SK-N-SH (cell line): ENCODE data around the gene CAMK1. TPM values are rescaled to one million over a fixed set of nuclear protein-coding genes. Genes with fewer than 3 reads are reported as not detected.
"Not testable (repeated sequence)": the region's sequence is repeated elsewhere in the genome, so short reads cannot be mapped to it uniquely, and the experiment has no call there.

Experiments
- CTCF ChIA-PET: fragments of 300-600, 350-600 bp; formaldehyde crosslinking; extraction: SDS; loops from one replicate; lab custom pipeline; 2021; lab: Yijun Ruan, JAX
- POLR2A ChIA-PET: fragments of 350-600 bp; sonication (Branson Sonifier 250); formaldehyde crosslinking; extraction: SDS; loops from one replicate; lab custom pipeline; 2020; ENCODE audit warnings: antibody characterized with exemption, inconsistent platforms; lab: Yijun Ruan, JAX
- DNase-seq: peaks from one replicate; pipeline ENCODE4 v3.0.0; 2012
- H2AFZ ChIP-seq: fragments of 200-600 bp; sonication (generic); 2 replicates; pipeline ENCODE4 v1.8.1; 2016; ENCODE audit warnings: antibody characterized with exemption, mild to moderate bottlenecking, low read depth
- H3F3A ChIP-seq: fragments of 200-600 bp; sonication (generic); replicated peaks from 2 replicates; pipeline ENCODE3; 2016; ENCODE audit warnings: antibody characterized with exemption, mild to moderate bottlenecking; ENCODE audit not compliant: insufficient read depth
- H3K27ac ChIP-seq, 2 experiments: fragments of 200-500 bp in 1 of 2; fragments of 200-600 bp in 1 of 2; sonication (Bioruptor generic) in 1 of 2; sonication (generic), shearing (Covaris generic) in 1 of 2; 2 replicates each; pipeline versions ENCODE4 v1.5.1 to v1.6.1; 2014 to 2016; ENCODE audit warnings: low read depth in 2 of 2, inconsistent platforms in 1 of 2, low read length in 1 of 2, mild to moderate bottlenecking in 1 of 2, mixed read lengths in 1 of 2
- H3K27me3 ChIP-seq: fragments of 200-600 bp; sonication (generic), shearing (Covaris generic); 2 replicates; pipeline ENCODE4 v1.6.1; 2016; ENCODE audit warnings: mixed run types; ENCODE audit not compliant: insufficient read depth
- H3K36me3 ChIP-seq, 2 experiments: fragments of 200-500 bp in 1 of 2; fragments of 200-600 bp in 1 of 2; sonication (Bioruptor generic) in 1 of 2; sonication (generic) in 1 of 2; replicated peaks in 1 of 2; 2 replicates each; pipeline versions ENCODE3 to v1.5.1; 2014 to 2016; ENCODE audit warnings: low read length in 1 of 2, mild to moderate bottlenecking in 1 of 2; ENCODE audit not compliant: insufficient read depth in 2 of 2, control insufficient read depth in 1 of 2
- H3K4me1 ChIP-seq, 2 experiments: fragments of 200-500 bp in 1 of 2; fragments of 200-600 bp in 1 of 2; sonication (Bioruptor generic) in 1 of 2; sonication (generic), shearing (Covaris generic) in 1 of 2; 2 replicates each; pipeline versions ENCODE4 v1.5.1 to v1.6.1; 2014 to 2016; ENCODE audit warnings: low read depth in 1 of 2, low read length in 1 of 2, mixed run types in 1 of 2; ENCODE audit not compliant: insufficient read depth in 2 of 2, control insufficient read depth in 1 of 2
- H3K4me2 ChIP-seq: fragments of 200-600 bp; sonication (generic), shearing (Covaris generic); 2 replicates; pipeline ENCODE4 v1.6.1; 2017; ENCODE audit warnings: mixed run types
- H3K4me3 ChIP-seq, 2 experiments: fragments of 200-500 bp in 1 of 2; fragments of 200-600 bp in 1 of 2; sonication (Bioruptor generic) in 1 of 2; sonication (generic), shearing (Covaris generic) in 1 of 2; 2 replicates each; pipeline versions ENCODE4 v1.5.1 to v1.8.1; 2014 to 2016; ENCODE audit warnings: low read depth in 2 of 2, inconsistent platforms in 1 of 2, low read length in 1 of 2, mild to moderate bottlenecking in 1 of 2, mixed read lengths in 1 of 2, moderate library complexity in 1 of 2
- H3K79me2 ChIP-seq: fragments of 200-600 bp; sonication (generic); 2 replicates; pipeline ENCODE4 v1.8.1; 2017; ENCODE audit warnings: mild to moderate bottlenecking; ENCODE audit not compliant: insufficient read depth
- H3K9ac ChIP-seq: fragments of 200-600 bp; sonication (generic); 2 replicates; pipeline ENCODE4 v1.6.1; 2017; ENCODE audit warnings: mixed run types
- H3K9me2 ChIP-seq: fragments of 200-600 bp; sonication (generic); 2 replicates; pipeline ENCODE4 v1.6.1; 2017; ENCODE audit warnings: mixed run types
- H3K9me3 ChIP-seq: fragments of 200-600 bp; sonication (generic); 2 replicates; pipeline ENCODE4 v1.6.1; 2017; ENCODE audit warnings: mixed run types, mild to moderate bottlenecking, moderate library complexity
- H4K20me1 ChIP-seq: fragments of 200-600 bp; sonication (generic); 2 replicates; pipeline ENCODE4 v1.6.1; 2017; ENCODE audit warnings: mild to moderate bottlenecking, mixed run types; ENCODE audit not compliant: insufficient read depth
- CTCF ChIP-seq: fragments of 200-600 bp; sonication (generic); IDR thresholded peaks from 2 replicates; pipeline ENCODE4 v1.6.1; 2017; ENCODE audit warnings: antibody characterized with exemption, mild to moderate bottlenecking, moderate library complexity
- EP300 ChIP-seq, 2 experiments: IDR thresholded peaks; 2 replicates each; pipeline versions ENCODE4 v1.4.0 to v1.6.1; 2012; ENCODE audit warnings: borderline replicate concordance in 1 of 2, low read depth in 1 of 2, low read length in 1 of 2
- FOXJ3 ChIP-seq: sonication (generic); formaldehyde crosslinking; IDR thresholded peaks from 2 replicates; pipeline ENCODE4 v1.5.1; 2020; ENCODE audit warnings: mild to moderate bottlenecking, missing genetic modification reagents
- FOXM1 ChIP-seq: IDR thresholded peaks from 2 replicates; pipeline ENCODE4 v1.4.0; 2012; ENCODE audit warnings: low read depth, mild to moderate bottlenecking
- GATA2 ChIP-seq: sonication (generic); formaldehyde crosslinking; IDR thresholded peaks from 2 replicates; pipeline ENCODE4 v1.5.0; 2020; ENCODE audit warnings: mild to moderate bottlenecking, missing genetic modification reagents
- IRF3 ChIP-seq: fragments of 150-350 bp; IDR thresholded peaks from 2 replicates; pipeline ENCODE4 v1.6.1; 2016; ENCODE audit warnings: mild to moderate bottlenecking, low read depth, low read length
- MXI1 ChIP-seq: IDR thresholded peaks from 2 replicates; pipeline ENCODE4 v1.6.1; 2012; ENCODE audit warnings: mild to moderate bottlenecking, low read depth, low read length, improper control_type of control experiment
- PBX3 ChIP-seq: IDR thresholded peaks from 2 replicates; pipeline ENCODE4; 2012
- POLR2AphosphoS5 ChIP-seq: IDR thresholded peaks from 2 replicates; pipeline ENCODE4 v1.6.1; 2012; ENCODE audit warnings: low read depth, low read length
- RAD21 ChIP-seq: IDR thresholded peaks from 2 replicates; pipeline ENCODE4 v1.6.1; 2012; ENCODE audit warnings: mild to moderate bottlenecking, low read length
- RXRA ChIP-seq: IDR thresholded peaks from 2 replicates; pipeline ENCODE4 v1.4.0; 2012; ENCODE audit warnings: low read depth, mild to moderate bottlenecking, borderline replicate concordance
- SIN3A ChIP-seq: IDR thresholded peaks from 2 replicates; pipeline ENCODE4 v1.6.1; 2012; ENCODE audit warnings: low read depth, mild to moderate bottlenecking, low read length, moderate library complexity, borderline replicate concordance
- TAF1 ChIP-seq: IDR thresholded peaks from 2 replicates; pipeline ENCODE4 v1.6.1; 2012; ENCODE audit warnings: low read depth, mild to moderate bottlenecking, low read length, moderate library complexity, borderline replicate concordance
- TCF12 ChIP-seq: IDR thresholded peaks from 2 replicates; pipeline ENCODE4 v1.4.0; 2012
- YY1 ChIP-seq: IDR thresholded peaks from 2 replicates; pipeline ENCODE4 v1.4.0; 2012; ENCODE audit warnings: low read depth, mild to moderate bottlenecking
- ZBTB33 ChIP-seq: IDR thresholded peaks from 2 replicates; pipeline ENCODE4 v1.4.0; 2012; ENCODE audit warnings: low read depth, borderline replicate concordance
- WGBS: methylation state at CpG from one replicate; pipeline ENCODE4 v1.1.6; 2017; ENCODE audit warnings: low lambda C conversion rate; 5-methylcytosine and 5-hydroxymethylcytosine counted together
- polyA plus RNA-seq, 3 experiments: library from polyadenylated mRNA; depleted of rRNA; stranded (reverse); fragments of >200 nt; gene quantifications; 2 replicates each; pipeline ENCODE4 v1.2.3, GENCODE V29; 2012

Gene CAMK1
- polyA plus RNA-seq, 1 of the 3 experiments (the other 2 are of a cell fraction), result 47.1 TPM

- TF ChIP-seq FOXM1, result no peak
- TF ChIP-seq RAD21, result no peak
- TF ChIP-seq TCF12, result no peak
- TF ChIP-seq GATA2 (CRISPR knock-in tag), result no peak
- TF ChIP-seq TAF1, result no peak
- TF ChIP-seq RXRA, result no peak
- no peak for TF ChIP-seq PBX3
- no peak for TF ChIP-seq EP300 (IDR thresholded peaks at IDR 0.05; ENCODE audit: borderline replicate concordance in 1 of 2, low read depth in 1 of 2, low read length in 1 of 2)
- no peak for TF ChIP-seq POLR2AphosphoS5
Observed at GRCh38 chr3:9776896-9777693, 7.3 kb upstream of the CAMK1 start (continued).

GRCh38 chr3:9771007-9771406 lies 1.3 kb upstream of the CAMK1 start:
- WGBS, result 91% methylated on average over 2 of the region's 2 CpGs
- ChIA-PET POLR2A (interaction anchor here (3.7 kb wide), 1 partner anchor 20 kb away, joined by 20 read pairs; the partner anchor contains the start of gene OGG1), CTCF (interaction anchor here (1.1 to 1.4 kb wide), 2 partner anchors 15 to 418 kb away, joined by 3 read pairs; no protein-coding TSS in a partner anchor)
- not testable (repeated sequence) for H4K20me1 ChIP-seq, H3K9ac ChIP-seq, H3K4me2 ChIP-seq, DNase-seq, H3K36me3 ChIP-seq, H3F3A ChIP-seq, H3K9me2 ChIP-seq, H3K4me3 ChIP-seq, H3K79me2 ChIP-seq, H3K9me3 ChIP-seq, H3K27ac ChIP-seq, H3K27me3 ChIP-seq, H2AFZ ChIP-seq
- H3K4me1 ChIP-seq, result peaks cover 6 to 14% of the 10 kb centered on the region in 2 experiments; a peak in 1 of 4 replicates

- H3K4me2 ChIP-seq, result peak overlapping the region; percentile 100
- peak; percentile 40 for DNase-seq
- H3F3A ChIP-seq, result peaks cover 4% of the 10 kb centered on the region
- H3K9me2 ChIP-seq, result no peaks in the 10 kb centered on the region
- H3K27me3 ChIP-seq, result no peaks in the 10 kb centered on the region
- H4K20me1 ChIP-seq, result no peaks in the 10 kb centered on the region
- ChIA-PET POLR2A (interaction anchor here (0.7 to 3.7 kb wide), 5 partner anchors 8 to 68 kb away, joined by 3 to 20 read pairs (median 4); partner anchors contain the start of genes ARPC4 and OGG1), CTCF (interaction anchor here (1.0 to 1.4 kb wide), 3 partner anchors 15 to 417 kb away, joined by 3 read pairs; no protein-coding TSS in a partner anchor)
- peak overlapping the region; percentile 96; the same call in 1 of the 2 replicates for H2AFZ ChIP-seq
- no peak overlapping the region for H3K27ac ChIP-seq
- WGBS, result 58% methylated on average over 15 of the region's 15 CpGs
- TF ChIP-seq POLR2AphosphoS5, result no peak
- TF ChIP-seq CTCF, result no peak
- TF ChIP-seq MXI1, result no peak
- no peak for TF ChIP-seq SIN3A
- TF ChIP-seq FOXJ3 (CRISPR knock-in tag), result no peak
- TF ChIP-seq ZBTB33, result no peak
- no peak for TF ChIP-seq IRF3
- no peak for TF ChIP-seq YY1
- no peak for TF ChIP-seq TAF1
- no peak for TF ChIP-seq FOXM1
- TF ChIP-seq, all 33 proteins: peak for 0
- H3K4me3 ChIP-seq, result peak overlapping the region; percentile 64 to 95
- H3K4me1 ChIP-seq, result peaks cover 6 to 14% of the 10 kb centered on the region in 2 experiments; a peak in 1 of 4 replicates
- H3K9me3 ChIP-seq, result no peaks in the 10 kb centered on the region
- H3K36me3 ChIP-seq, result peaks cover 0 to 2% of the 10 kb centered on the region in 2 experiments
- H3K79me2 ChIP-seq, result peaks cover 3% of the 10 kb centered on the region; the same call in 1 of the 2 replicates
- peak overlapping the region; percentile 82 for H3K9ac ChIP-seq
Observed at GRCh38 chr3:9770276-9770812, 597 bp upstream of the CAMK1 start.
